BJ (cell line): ENCODE measurements around the gene PAMR1. TPM values are rescaled to one million over a fixed set of nuclear protein-coding genes. Genes with fewer than 3 reads are reported as not detected.

Source experiments
- CTCF ChIA-PET: fragments of 350-600 bp; formaldehyde crosslinking; extraction: SDS; loops from one replicate; lab custom pipeline; 2021; ENCODE audit warnings: antibody characterized with exemption, inconsistent platforms; lab: Yijun Ruan, JAX
- POLR2A ChIA-PET: fragments of 300-600 bp; sonication (Branson Sonifier 250); formaldehyde crosslinking; extraction: SDS; loops from one replicate; lab custom pipeline; 2021; ENCODE audit warnings: antibody characterized with exemption; lab: Charles Lee
- DNase-seq: peaks from one replicate; pipeline ENCODE4 v3.0.0-alpha.2; 2011; ENCODE audit warnings: low read depth
- H3K27me3 ChIP-seq: 2 replicates; pipeline ENCODE4 v1.6.0; 2011; ENCODE audit warnings: low read length; ENCODE audit not compliant: control insufficient read depth, insufficient read depth
- H3K36me3 ChIP-seq: 2 replicates; pipeline ENCODE4 v1.5.1; 2011; ENCODE audit warnings: low read length; ENCODE audit not compliant: control insufficient read depth, insufficient read depth
- H3K4me3 ChIP-seq: 2 replicates; pipeline ENCODE4 v1.5.1; 2011; ENCODE audit warnings: low read depth, mild to moderate bottlenecking, control low read depth, low read length
- CTCF ChIP-seq: IDR thresholded peaks from 2 replicates; pipeline ENCODE4 v1.5.1; 2011; ENCODE audit warnings: low read depth, mild to moderate bottlenecking, control low read depth, inconsistent platforms, low read length, moderate library complexity; ENCODE audit not compliant: insufficient read depth
- polyA plus RNA-seq: library from polyadenylated mRNA; depleted of rRNA; stranded (reverse); fragments of >200 nt; gene quantifications from 2 replicates; pipeline ENCODE4 v1.2.3, GENCODE V29; 2011

PAMR1 gene
- polyA plus RNA-seq, 1 experiment = 131 TPM

- Histone ChIP-seq H3K36me3 (no peaks in the 10 kb centered on the region), H3K4me3 (no peak overlapping the region), H3K27me3 (no peaks in the 10 kb centered on the region)
- ChIA-PET CTCF (no interaction called here), POLR2A (no interaction called here)
- no peak for TF ChIP-seq CTCF
- no peak for DNase-seq
Measured at GRCh38 chr11:35407041-35407440, 118.4 kb downstream of the PAMR1 start.

- ChIA-PET POLR2A (no interaction called here), CTCF (interaction anchor here (0.6 to 1.5 kb wide), 7 partner anchors 11 to 895 kb away, joined by 3 to 5 read pairs (median 4); no protein-coding TSS in a partner anchor)
- TF ChIP-seq CTCF = peak; percentile 57
- DNase-seq = no peak
- Histone ChIP-seq H3K27me3 (no peaks in the 10 kb centered on the region), H3K36me3 (no peaks in the 10 kb centered on the region), H3K4me3 (no peak overlapping the region)
Measured at GRCh38 chr11:35404388-35404775, 121.0 kb downstream of the PAMR1 start.

- DNase-seq = no peak
- Histone ChIP-seq H3K36me3 (no peaks in the 10 kb centered on the region), H3K4me3 (no peak overlapping the region), H3K27me3 (no peaks in the 10 kb centered on the region)
- ChIA-PET CTCF (interaction anchor here (0.6 to 1.5 kb wide), 10 partner anchors 8 to 1143 kb away, joined by 3 to 5 read pairs (median 3); no protein-coding TSS in a partner anchor), POLR2A (no interaction called here)
- no peak for TF ChIP-seq CTCF
Measured at GRCh38 chr11:35403765-35404387, 121.5 kb downstream of the PAMR1 start.

- ChIA-PET POLR2A (no interaction called here), CTCF (interaction anchor here (0.6 to 1.4 kb wide), 7 partner anchors 9 to 1142 kb away, joined by 3 to 5 read pairs (median 3); no protein-coding TSS in a partner anchor)
- no peak for TF ChIP-seq CTCF
- Histone ChIP-seq H3K4me3 (no peak overlapping the region), H3K36me3 (no peaks in the 10 kb centered on the region), H3K27me3 (no peaks in the 10 kb centered on the region)
- no peak for DNase-seq
Measured at GRCh38 chr11:35402751-35403660, 122.4 kb downstream of the PAMR1 start.

- DNase-seq = no peak
- no peaks in the 10 kb centered on the region for H3K27me3 ChIP-seq
- POLR2A ChIA-PET = no interaction called here
- H3K36me3 ChIP-seq = no peaks in the 10 kb centered on the region
- no peak overlapping the region for H3K4me3 ChIP-seq
- no peak for TF ChIP-seq CTCF
- CTCF ChIA-PET = interaction anchor here (1.1 to 2.0 kb wide), 2 partner anchors 12 to 88 kb away, joined by 3 to 8 read pairs; no protein-coding TSS in a partner anchor
Measured at GRCh38 chr11:35398881-35399280, 126.5 kb downstream of the PAMR1 start.
